A673 (cell line): ENCODE data around the gene VPS13D. TPM values are rescaled to one million over a fixed set of nuclear protein-coding genes. Genes with fewer than 3 reads are reported as not detected.

Experiments used
- BruUV-seq: library from RNA; stranded (reverse); fragments of 400-500 nt; replicated peaks from 2 replicates; lab custom pipeline; 2021; lab: Mats Ljungman, UMichigan
- CTCF ChIA-PET: fragments of 300-600 bp; sonication (Branson Sonifier 250); formaldehyde crosslinking; loops from one replicate; lab custom pipeline; 2022; ENCODE audit warnings: antibody characterized with exemption; lab: Charles Lee
- POLR2A ChIA-PET: fragments of 300-600 bp; sonication (Branson Sonifier 250); formaldehyde crosslinking; loops from one replicate; lab custom pipeline; 2022; ENCODE audit warnings: antibody characterized with exemption; ENCODE audit not compliant: low non-redundant PET; lab: Charles Lee
- DNase-seq: peaks from one replicate; pipeline ENCODE4 v3.0.0-alpha.2; 2015; ENCODE audit warnings: low spot score
- H3K27ac ChIP-seq: fragments of 200-600 bp; sonication (generic); 2 replicates; pipeline ENCODE4 v1.5.1; 2016; ENCODE audit warnings: mixed run types, low read depth, mild to moderate bottlenecking, mixed read lengths, antibody characterized with exemption, low read length; ENCODE audit not compliant: poor library complexity, severe bottlenecking
- H3K27me3 ChIP-seq: fragments of 200-600 bp; sonication (generic); replicated peaks from 2 replicates; pipeline ENCODE4 v1.6.1; 2017; ENCODE audit warnings: mixed run types, low read depth, mild to moderate bottlenecking, mixed read lengths, antibody characterized with exemption, low read length; ENCODE audit not compliant: insufficient read depth, poor library complexity
- H3K36me3 ChIP-seq: fragments of 200-600 bp; sonication (generic); 2 replicates; pipeline ENCODE4 v1.6.1; 2016; ENCODE audit warnings: mixed run types, mild to moderate bottlenecking, mixed read lengths, antibody characterized with exemption, low read length; ENCODE audit not compliant: insufficient read depth, poor library complexity, severe bottlenecking
- H3K4me1 ChIP-seq: fragments of 200-600 bp; sonication (generic); 2 replicates; pipeline ENCODE4 v1.6.1; 2017; ENCODE audit warnings: mixed run types, mild to moderate bottlenecking, mixed read lengths, antibody characterized with exemption, low read length; ENCODE audit not compliant: insufficient read depth, poor library complexity, severe bottlenecking
- H3K4me3 ChIP-seq: fragments of 200-600 bp; sonication (generic); 2 replicates; pipeline ENCODE4 v1.5.1; 2016; ENCODE audit warnings: low read depth, mixed run types, mild to moderate bottlenecking, mixed read lengths, low read length; ENCODE audit not compliant: poor library complexity, severe bottlenecking
- H3K9me3 ChIP-seq: fragments of 200-600 bp; sonication (generic); 2 replicates; pipeline ENCODE4 v1.6.1; 2016; ENCODE audit warnings: mixed run types, low read depth, mild to moderate bottlenecking, mixed read lengths, antibody characterized with exemption, low read length; ENCODE audit not compliant: poor library complexity, severe bottlenecking
- EZH2 ChIP-seq: fragments of 200-600 bp; sonication (generic); IDR thresholded peaks from 2 replicates; pipeline ENCODE4 v1.6.1; 2017; ENCODE audit warnings: borderline replicate concordance, low read depth, mild to moderate bottlenecking, mixed read lengths, antibody characterized with exemption, low read length; ENCODE audit not compliant: poor library complexity, severe bottlenecking
- intact Hi-C: fragments of 100-400 bp; cut with micrococcal nuclease; formaldehyde crosslinking; loops from one replicate; pipeline ENCODE4 v1.10.0; 2022; ENCODE audit not compliant: unreplicated experiment
- total RNA-seq: library from RNA; stranded (reverse); gene quantifications from 2 replicates; pipeline ENCODE4 v1.2.3, GENCODE V29; 2021
- TF ChIP-seq, protein P1 (sequence below): fragments of 300-800, 200-600 bp; sonication (generic); conservative IDR thresholded peaks from 2 replicates; pipeline ENCODE4 v1.5.1; 2017; ENCODE audit warnings: low read depth, mild to moderate bottlenecking, antibody characterized with exemption, low read length, moderate library complexity, mixed read lengths

Gene VPS13D
- total RNA-seq, 1 experiment from 2014 or later, result 32.5 TPM

DNA sequence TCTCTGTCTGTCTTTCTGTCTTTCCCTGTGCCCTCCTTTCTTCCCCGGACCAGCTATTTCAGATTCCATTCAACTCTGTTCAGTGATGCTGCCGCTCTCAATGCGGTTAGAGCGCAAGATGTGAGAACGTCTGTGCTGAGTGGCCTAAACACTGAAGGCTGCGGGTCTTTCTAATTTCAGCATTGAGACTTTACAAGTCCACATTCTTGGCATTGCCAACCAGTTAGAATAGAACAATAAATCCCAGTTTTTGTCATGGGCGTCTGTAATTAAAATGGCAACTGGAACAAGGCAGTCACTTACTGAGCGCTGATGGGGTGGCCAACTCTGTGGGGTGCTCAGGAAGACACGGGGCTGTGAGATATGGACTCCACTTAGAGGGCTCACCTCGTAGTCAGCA lies 275.4 kb downstream of the VPS13D start:
- Histone ChIP-seq H3K4me3 (no peak overlapping the region), H3K9me3 (no peaks in the 10 kb centered on the region), H3K27me3 (no peaks in the 10 kb centered on the region), H3K36me3 (no peaks in the 10 kb centered on the region), H3K4me1 (no peaks in the 10 kb centered on the region), H3K27ac (no peak overlapping the region)
- no peak for DNase-seq
- POLR2A ChIA-PET, result no interaction called here
- CTCF ChIA-PET, result no interaction called here
- no TSS peak for BruUV-seq
- TF ChIP-seq EZH2, result no peak
- TF ChIP-seq, protein P1, sequence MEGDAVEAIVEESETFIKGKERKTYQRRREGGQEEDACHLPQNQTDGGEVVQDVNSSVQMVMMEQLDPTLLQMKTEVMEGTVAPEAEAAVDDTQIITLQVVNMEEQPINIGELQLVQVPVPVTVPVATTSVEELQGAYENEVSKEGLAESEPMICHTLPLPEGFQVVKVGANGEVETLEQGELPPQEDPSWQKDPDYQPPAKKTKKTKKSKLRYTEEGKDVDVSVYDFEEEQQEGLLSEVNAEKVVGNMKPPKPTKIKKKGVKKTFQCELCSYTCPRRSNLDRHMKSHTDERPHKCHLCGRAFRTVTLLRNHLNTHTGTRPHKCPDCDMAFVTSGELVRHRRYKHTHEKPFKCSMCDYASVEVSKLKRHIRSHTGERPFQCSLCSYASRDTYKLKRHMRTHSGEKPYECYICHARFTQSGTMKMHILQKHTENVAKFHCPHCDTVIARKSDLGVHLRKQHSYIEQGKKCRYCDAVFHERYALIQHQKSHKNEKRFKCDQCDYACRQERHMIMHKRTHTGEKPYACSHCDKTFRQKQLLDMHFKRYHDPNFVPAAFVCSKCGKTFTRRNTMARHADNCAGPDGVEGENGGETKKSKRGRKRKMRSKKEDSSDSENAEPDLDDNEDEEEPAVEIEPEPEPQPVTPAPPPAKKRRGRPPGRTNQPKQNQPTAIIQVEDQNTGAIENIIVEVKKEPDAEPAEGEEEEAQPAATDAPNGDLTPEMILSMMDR, result no peak
- intact Hi-C loops, result no loop called here

DNA sequence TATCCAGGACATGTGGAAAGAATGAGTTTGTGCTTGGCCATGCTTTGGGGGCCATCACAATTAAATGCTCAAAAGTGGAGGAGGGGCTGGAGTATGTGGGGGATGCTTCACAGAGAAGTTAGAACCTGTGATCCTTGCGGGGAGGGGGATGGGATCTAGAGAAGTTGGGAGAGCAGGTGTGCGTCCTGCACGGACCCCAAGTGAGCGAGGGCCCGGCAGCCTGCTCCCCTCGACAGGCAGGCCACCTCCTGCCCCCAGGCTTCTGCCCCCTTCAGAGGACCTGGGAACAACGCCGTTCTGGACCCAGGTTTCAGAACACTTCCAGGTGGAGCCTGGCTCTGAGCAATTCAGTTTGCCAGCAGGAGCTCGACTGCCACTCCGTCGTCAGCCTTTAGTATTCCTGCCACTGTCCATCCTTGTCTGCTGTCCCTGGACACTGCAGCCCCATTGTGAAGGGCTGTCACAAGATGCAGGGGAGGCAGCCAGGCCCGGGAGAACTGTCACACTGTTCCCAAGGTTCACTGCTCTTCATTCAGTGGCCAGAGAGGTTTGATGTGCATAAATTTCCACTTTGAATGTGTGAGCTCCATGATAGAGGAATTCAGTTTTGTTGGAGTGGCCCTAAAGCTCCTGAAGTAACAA lies 275.9 kb downstream of the VPS13D start:
- Histone ChIP-seq H3K27ac (no peak overlapping the region), H3K4me1 (no peaks in the 10 kb centered on the region), H3K36me3 (no peaks in the 10 kb centered on the region), H3K9me3 (no peaks in the 10 kb centered on the region), H3K27me3 (no peaks in the 10 kb centered on the region), H3K4me3 (no peak overlapping the region)
- intact Hi-C loops, result no loop called here
- TF ChIP-seq, protein P1, result no peak
- no peak for TF ChIP-seq EZH2
- DNase-seq, result no peak
- ChIA-PET CTCF (no interaction called here), POLR2A (no interaction called here)
- BruUV-seq, result no TSS peak

DNA sequence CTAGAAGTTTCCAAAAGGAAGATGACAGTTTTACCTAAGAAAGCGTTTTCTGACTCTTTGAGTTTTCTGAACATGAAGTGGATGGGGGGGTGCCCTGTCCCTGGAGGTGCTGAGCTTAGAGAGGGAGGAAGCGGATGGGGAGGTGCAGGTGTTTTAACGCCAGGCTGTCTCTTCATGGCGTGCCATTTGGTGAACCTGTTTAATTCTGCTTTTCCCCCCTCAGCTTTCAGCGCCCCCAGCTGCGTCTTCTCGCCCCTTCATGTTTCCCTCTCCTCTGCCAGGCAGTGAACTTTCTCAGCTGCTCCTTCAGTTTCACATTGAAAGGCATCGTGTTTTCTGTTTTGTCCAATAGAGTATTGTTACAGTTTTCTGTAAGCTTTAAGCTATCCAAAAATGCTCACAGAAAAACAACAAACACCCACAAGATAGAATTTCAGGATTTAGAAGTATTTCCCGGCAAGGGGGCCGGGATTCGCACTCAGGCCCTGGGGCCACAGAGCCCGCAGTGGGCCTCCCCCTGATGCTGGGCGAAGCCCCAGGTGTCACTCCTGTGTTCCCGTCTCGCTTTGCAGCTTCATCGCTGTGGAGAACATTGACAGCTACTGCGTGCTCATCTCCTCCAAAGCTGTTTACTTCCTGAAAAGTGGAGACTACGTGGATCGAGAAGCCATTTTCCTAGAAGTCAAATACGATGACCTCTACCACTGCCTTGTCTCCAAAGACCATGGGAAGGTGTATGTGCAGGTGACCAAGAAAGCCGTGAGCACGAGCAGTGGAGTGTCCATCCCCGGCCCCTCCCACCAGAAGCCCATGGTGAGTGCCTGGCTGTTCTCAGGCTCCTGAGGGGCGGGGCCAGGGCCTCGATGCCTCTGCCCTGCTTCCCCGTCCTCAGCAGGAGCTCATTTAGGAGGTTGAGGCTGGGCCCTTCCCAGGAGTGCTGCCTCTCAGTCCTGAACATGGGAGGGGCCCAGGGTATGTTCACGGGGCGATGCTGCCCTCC lies 276.8 kb downstream of the VPS13D start:
- no TSS peak for BruUV-seq
- no peak for DNase-seq
- Histone ChIP-seq H3K36me3 (no peaks in the 10 kb centered on the region), H3K27ac (no peak overlapping the region), H3K9me3 (no peaks in the 10 kb centered on the region), H3K27me3 (no peaks in the 10 kb centered on the region), H3K4me1 (no peaks in the 10 kb centered on the region), H3K4me3 (no peak overlapping the region)
- ChIA-PET POLR2A (interaction anchor here (0.6 kb wide), 1 partner anchor 23 kb away, joined by 3 read pairs; no protein-coding TSS in a partner anchor), CTCF (no interaction called here)
- no peak for TF ChIP-seq EZH2
- TF ChIP-seq, protein P1, result no peak
- intact Hi-C loops, result no loop called here
